ENCODE data around the gene BACE1. TPM values are rescaled to one million over a fixed set of nuclear protein-coding genes. Genes with fewer than 3 reads are reported as not detected.

Gene BACE1
- total RNA-seq, 1 experiment from 2014 or later: 10.2 TPM

- no peak overlapping the region for H2BK120ac ChIP-seq (ENCODE audit: low read depth, low read length, poor library complexity, severe bottlenecking)
- H3K4me1 ChIP-seq (ENCODE audit: insufficient read depth, low read length): no peaks in the 10 kb centered on the region
- no peak overlapping the region; the same call in 1 of the 2 replicates for H3K14ac ChIP-seq (ENCODE audit: insufficient read depth, low read length)
- no peaks in the 10 kb centered on the region for H4K20me1 ChIP-seq (ENCODE audit: control insufficient read depth, insufficient read depth, insufficient read length)
- peaks cover 0 to 30% (median 17%) of the 10 kb centered on the region in 3 experiments; a peak in 5 of 7 replicates for H3K36me3 Mint-ChIP-seq (ENCODE audit: insufficient read depth in 1 of 3, low read depth in 3 of 3)
- no peak overlapping the region for H4K5ac ChIP-seq (ENCODE audit: insufficient read length, low read depth, low read length)
- no peak for DNase-seq
- H3K27me3 Mint-ChIP-seq (ENCODE audit: low read depth): no peaks in the 10 kb centered on the region
- WGBS (ENCODE audit: extremely low coverage, insufficient read length, low lambda C conversion rate): no CpG with 5 or more reads among the region's 9 CpGs
- no peak overlapping the region for H2BK5ac ChIP-seq (ENCODE audit: insufficient read length, low read length)
- no peaks in the 10 kb centered on the region for H3K4me1 Mint-ChIP-seq
- no peak overlapping the region for H3K23ac ChIP-seq (ENCODE audit: insufficient read length, low read depth, low read length)
- no peak overlapping the region for H3K9ac ChIP-seq (ENCODE audit: extremely low read depth, insufficient read length, low read length)
- H3K79me2 ChIP-seq (ENCODE audit: insufficient read depth, low read length): no peaks in the 10 kb centered on the region
- no peak overlapping the region for H3K4me2 ChIP-seq (ENCODE audit: insufficient read depth, insufficient read length, low read length)
- no peak overlapping the region for H3K56ac ChIP-seq (ENCODE audit: insufficient read length, low read depth, low read length)
- H3K9me3 Mint-ChIP-seq: no peaks in the 10 kb centered on the region
- H4K91ac ChIP-seq (ENCODE audit: insufficient read length, low read depth, low read length): no peak overlapping the region
- no peak overlapping the region for H2BK20ac ChIP-seq (ENCODE audit: low read depth, low read length, poor library complexity, severe bottlenecking)
- no peaks in the 10 kb centered on the region for H3K79me1 ChIP-seq (ENCODE audit: insufficient read depth, low read depth, low read length, poor library complexity, severe bottlenecking)
- no peak overlapping the region for H3K4ac ChIP-seq (ENCODE audit: low read depth, low read length)
- no peak overlapping the region for H2BK15ac ChIP-seq (ENCODE audit: low read depth, low read length)
- H3K18ac ChIP-seq (ENCODE audit: insufficient read length, low read depth, low read length): no peak overlapping the region
- TF ChIP-seq CTCF (conservative IDR thresholded peaks at IDR 0.05): 0 out of 3 replicates have a peak, but pooled peaks have one; percentile 11
- H4K8ac ChIP-seq (replicated peaks; ENCODE audit: insufficient read length, low read depth, low read length): no peak overlapping the region
- no peak overlapping the region for H2BK12ac ChIP-seq (ENCODE audit: insufficient read length, low read depth, low read length)
- H3K9me3 ChIP-seq (ENCODE audit: control insufficient read depth, low read depth, low read length): no peaks in the 10 kb centered on the region
- no peak overlapping the region for H3K27ac Mint-ChIP-seq
- H3K27me3 ChIP-seq (ENCODE audit: insufficient read depth, low read length): no peaks in the 10 kb centered on the region
- no peaks in the 10 kb centered on the region for H3K23me2 ChIP-seq (ENCODE audit: insufficient read length, low read depth, low read length, poor library complexity, severe bottlenecking)
- H3K4me3 Mint-ChIP-seq: no peak overlapping the region
- H2AK5ac ChIP-seq (ENCODE audit: insufficient read length, low read length): no peak overlapping the region
- H3K27ac ChIP-seq (ENCODE audit: insufficient read length, low read depth, low read length): no peak overlapping the region
- no peak overlapping the region for H3T11ph ChIP-seq (ENCODE audit: low read length)
- no peak overlapping the region for H2AFZ ChIP-seq (ENCODE audit: low read length)
Observed at GRCh38 chr11:117356126-117356890, 40.3 kb upstream of the BACE1 start.
